SK-N-SH (cell line): Measurements from ENCODE around the gene CCDC198. TPM values are rescaled to one million over a fixed set of nuclear protein-coding genes. Genes with fewer than 3 reads are reported as not detected.

ENCODE experiments used
- CTCF ChIA-PET: fragments of 300-600, 350-600 bp; formaldehyde crosslinking; extraction: SDS; loops from one replicate; lab custom pipeline; 2021; lab: Yijun Ruan, JAX
- POLR2A ChIA-PET: fragments of 350-600 bp; sonication (Branson Sonifier 250); formaldehyde crosslinking; extraction: SDS; loops from one replicate; lab custom pipeline; 2020; ENCODE audit warnings: antibody characterized with exemption, inconsistent platforms; lab: Yijun Ruan, JAX
- DNase-seq: peaks from one replicate; pipeline ENCODE4 v3.0.0; 2012
- H2AFZ ChIP-seq: fragments of 200-600 bp; sonication (generic); 2 replicates; pipeline ENCODE4 v1.8.1; 2016; ENCODE audit warnings: antibody characterized with exemption, mild to moderate bottlenecking, low read depth
- H3F3A ChIP-seq: fragments of 200-600 bp; sonication (generic); replicated peaks from 2 replicates; pipeline ENCODE3; 2016; ENCODE audit warnings: antibody characterized with exemption, mild to moderate bottlenecking; ENCODE audit not compliant: insufficient read depth
- H3K27ac ChIP-seq, 2 experiments: fragments of 200-500 bp in 1 of 2; fragments of 200-600 bp in 1 of 2; sonication (Bioruptor generic) in 1 of 2; sonication (generic), shearing (Covaris generic) in 1 of 2; 2 replicates each; pipeline versions ENCODE4 v1.5.1 to v1.6.1; 2014 to 2016; ENCODE audit warnings: low read depth in 2 of 2, inconsistent platforms in 1 of 2, low read length in 1 of 2, mild to moderate bottlenecking in 1 of 2, mixed read lengths in 1 of 2
- H3K27me3 ChIP-seq: fragments of 200-600 bp; sonication (generic), shearing (Covaris generic); 2 replicates; pipeline ENCODE4 v1.6.1; 2016; ENCODE audit warnings: mixed run types; ENCODE audit not compliant: insufficient read depth
- H3K36me3 ChIP-seq, 2 experiments: fragments of 200-500 bp in 1 of 2; fragments of 200-600 bp in 1 of 2; sonication (Bioruptor generic) in 1 of 2; sonication (generic) in 1 of 2; replicated peaks in 1 of 2; 2 replicates each; pipeline versions ENCODE3 to v1.5.1; 2014 to 2016; ENCODE audit warnings: low read length in 1 of 2, mild to moderate bottlenecking in 1 of 2; ENCODE audit not compliant: insufficient read depth in 2 of 2, control insufficient read depth in 1 of 2
- H3K4me1 ChIP-seq, 2 experiments: fragments of 200-500 bp in 1 of 2; fragments of 200-600 bp in 1 of 2; sonication (Bioruptor generic) in 1 of 2; sonication (generic), shearing (Covaris generic) in 1 of 2; 2 replicates each; pipeline versions ENCODE4 v1.5.1 to v1.6.1; 2014 to 2016; ENCODE audit warnings: low read depth in 1 of 2, low read length in 1 of 2, mixed run types in 1 of 2; ENCODE audit not compliant: insufficient read depth in 2 of 2, control insufficient read depth in 1 of 2
- H3K4me2 ChIP-seq: fragments of 200-600 bp; sonication (generic), shearing (Covaris generic); 2 replicates; pipeline ENCODE4 v1.6.1; 2017; ENCODE audit warnings: mixed run types
- H3K4me3 ChIP-seq, 2 experiments: fragments of 200-500 bp in 1 of 2; fragments of 200-600 bp in 1 of 2; sonication (Bioruptor generic) in 1 of 2; sonication (generic), shearing (Covaris generic) in 1 of 2; 2 replicates each; pipeline versions ENCODE4 v1.5.1 to v1.8.1; 2014 to 2016; ENCODE audit warnings: low read depth in 2 of 2, inconsistent platforms in 1 of 2, low read length in 1 of 2, mild to moderate bottlenecking in 1 of 2, mixed read lengths in 1 of 2, moderate library complexity in 1 of 2
- H3K79me2 ChIP-seq: fragments of 200-600 bp; sonication (generic); 2 replicates; pipeline ENCODE4 v1.8.1; 2017; ENCODE audit warnings: mild to moderate bottlenecking; ENCODE audit not compliant: insufficient read depth
- H3K9ac ChIP-seq: fragments of 200-600 bp; sonication (generic); 2 replicates; pipeline ENCODE4 v1.6.1; 2017; ENCODE audit warnings: mixed run types
- H3K9me2 ChIP-seq: fragments of 200-600 bp; sonication (generic); 2 replicates; pipeline ENCODE4 v1.6.1; 2017; ENCODE audit warnings: mixed run types
- H3K9me3 ChIP-seq: fragments of 200-600 bp; sonication (generic); 2 replicates; pipeline ENCODE4 v1.6.1; 2017; ENCODE audit warnings: mixed run types, mild to moderate bottlenecking, moderate library complexity
- H4K20me1 ChIP-seq: fragments of 200-600 bp; sonication (generic); 2 replicates; pipeline ENCODE4 v1.6.1; 2017; ENCODE audit warnings: mild to moderate bottlenecking, mixed run types; ENCODE audit not compliant: insufficient read depth
- CHD2 ChIP-seq: fragments of 150-350 bp; IDR thresholded peaks from 2 replicates; pipeline ENCODE4 v1.6.1; 2018; ENCODE audit warnings: low read length; ENCODE audit not compliant: partially characterized antibody
- EZH2phosphoT487 ChIP-seq: fragments of 200-600 bp; sonication (generic); IDR thresholded peaks from 2 replicates; pipeline ENCODE4 v1.6.1; 2017; ENCODE audit warnings: low read depth, mixed run types, mild to moderate bottlenecking, antibody characterized with exemption, moderate library complexity, borderline replicate concordance
- FOSL2 ChIP-seq: IDR thresholded peaks from 2 replicates; pipeline ENCODE4 v1.4.0; 2012; ENCODE audit warnings: low read depth, mild to moderate bottlenecking, moderate library complexity, borderline replicate concordance
- GABPA ChIP-seq: IDR thresholded peaks from 2 replicates; pipeline ENCODE4 v1.4.0; 2012; ENCODE audit warnings: low read depth, mild to moderate bottlenecking
- GATA2 ChIP-seq: sonication (generic); formaldehyde crosslinking; IDR thresholded peaks from 2 replicates; pipeline ENCODE4 v1.5.0; 2020; ENCODE audit warnings: mild to moderate bottlenecking, missing genetic modification reagents
- JUND ChIP-seq: IDR thresholded peaks from 2 replicates; pipeline ENCODE4 v1.4.0; 2012
- MXI1 ChIP-seq: IDR thresholded peaks from 2 replicates; pipeline ENCODE4 v1.6.1; 2012; ENCODE audit warnings: mild to moderate bottlenecking, low read depth, low read length, improper control_type of control experiment
- NFIC ChIP-seq: IDR thresholded peaks from 2 replicates; pipeline ENCODE4 v1.4.0; 2012; ENCODE audit warnings: borderline replicate concordance
- SIN3A ChIP-seq: IDR thresholded peaks from 2 replicates; pipeline ENCODE4 v1.6.1; 2012; ENCODE audit warnings: low read depth, mild to moderate bottlenecking, low read length, moderate library complexity, borderline replicate concordance
- TCF12 ChIP-seq: IDR thresholded peaks from 2 replicates; pipeline ENCODE4 v1.4.0; 2012
- WGBS: methylation state at CpG from one replicate; pipeline ENCODE4 v1.1.6; 2017; ENCODE audit warnings: low lambda C conversion rate; 5-methylcytosine and 5-hydroxymethylcytosine counted together
- polyA plus RNA-seq, 3 experiments: library from polyadenylated mRNA; depleted of rRNA; stranded (reverse); fragments of >200 nt; gene quantifications; 2 replicates each; pipeline ENCODE4 v1.2.3, GENCODE V29; 2012
- TF ChIP-seq, protein P1 (sequence below): fragments of 200-600 bp; sonication (generic); IDR thresholded peaks from 2 replicates; pipeline ENCODE4 v1.6.1; 2017; ENCODE audit warnings: antibody characterized with exemption, mild to moderate bottlenecking, moderate library complexity
- TF ChIP-seq, protein P2 (sequence below): fragments of 150-350 bp; IDR thresholded peaks from 2 replicates; pipeline ENCODE4 v1.6.1; 2017; ENCODE audit warnings: antibody characterized with exemption, low read length, low read depth, borderline replicate concordance
- TF ChIP-seq, protein P3 (sequence below): IDR thresholded peaks from 2 replicates; pipeline ENCODE4 v1.4.0; 2012; ENCODE audit warnings: low read depth, borderline replicate concordance

Gene CCDC198
- polyA plus RNA-seq, 1 of the 3 experiments (the other 2 are of a cell fraction), result not detected

DNA sequence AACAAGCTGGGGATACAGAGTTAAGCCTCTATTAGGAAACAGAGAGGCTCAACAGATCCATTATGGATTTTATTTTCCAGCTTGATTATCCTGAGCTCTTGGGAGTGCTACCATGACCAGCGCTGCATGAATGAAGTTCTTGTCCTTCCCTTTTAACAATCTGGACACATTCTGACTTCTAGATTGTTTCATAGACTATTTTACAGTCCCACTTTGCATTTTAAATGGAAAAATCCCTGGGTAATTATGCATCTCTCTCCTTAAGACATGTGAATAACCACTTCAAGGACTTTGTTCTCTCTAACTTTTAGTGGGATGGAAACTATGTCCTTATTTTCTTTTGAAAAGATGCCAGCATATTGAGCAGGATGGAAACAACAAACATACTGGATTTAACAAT, 2.0 kb downstream of the CCDC198 start:
- H3K4me2 ChIP-seq, result no peak overlapping the region
- WGBS, result 15% methylated on average over 1 of the region's 1 CpG
- CTCF ChIA-PET, result interaction anchor here (1.4 kb wide), 2 partner anchors 12 to 580 kb away, joined by 3 to 5 read pairs; no protein-coding TSS in a partner anchor

DNA sequence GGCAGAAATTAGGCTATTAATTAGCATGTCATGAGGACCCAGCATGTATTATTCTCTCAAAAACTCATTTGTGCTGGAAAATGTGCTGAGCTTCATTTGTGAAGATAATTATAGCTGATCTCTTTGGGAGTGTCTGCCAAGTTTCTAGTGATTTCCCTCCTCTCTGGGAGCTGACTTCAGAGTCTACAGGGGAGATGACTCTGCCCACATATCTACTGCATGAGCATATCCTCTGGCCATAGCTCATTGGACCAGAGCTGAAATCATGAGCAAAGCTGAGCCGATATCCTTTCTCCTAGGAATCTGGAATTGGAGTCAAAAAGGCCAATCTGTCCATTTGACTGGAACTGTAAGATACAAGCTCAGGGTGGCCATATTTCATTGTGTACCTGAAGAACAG, 5.9 kb downstream of the CCDC198 start:
- WGBS, result 7% methylated on average over 1 of the region's 1 CpG
- no peak for DNase-seq
- Histone ChIP-seq H3K9me3 (no peaks in the 10 kb centered on the region), H3K4me1 (no peaks in the 10 kb centered on the region), H3K4me3 (no peak overlapping the region), H3K4me2 (no peak overlapping the region), H3F3A (no peaks in the 10 kb centered on the region), H3K9me2 (no peaks in the 10 kb centered on the region), H3K27ac (no peak overlapping the region), H4K20me1 (no peaks in the 10 kb centered on the region), H3K9ac (no peak overlapping the region), H3K27me3 (peaks cover 5% of the 10 kb centered on the region; the same call in 1 of the 2 replicates), H3K79me2 (no peaks in the 10 kb centered on the region), H2AFZ (no peak overlapping the region), H3K36me3 (no peaks in the 10 kb centered on the region)
- TF ChIP-seq FOSL2 (no peak), GABPA (no peak), GATA2 (CRISPR knock-in tag) (no peak), SIN3A (no peak), TCF12 (no peak), EZH2phosphoT487 (no peak)
- TF ChIP-seq, protein P1, sequence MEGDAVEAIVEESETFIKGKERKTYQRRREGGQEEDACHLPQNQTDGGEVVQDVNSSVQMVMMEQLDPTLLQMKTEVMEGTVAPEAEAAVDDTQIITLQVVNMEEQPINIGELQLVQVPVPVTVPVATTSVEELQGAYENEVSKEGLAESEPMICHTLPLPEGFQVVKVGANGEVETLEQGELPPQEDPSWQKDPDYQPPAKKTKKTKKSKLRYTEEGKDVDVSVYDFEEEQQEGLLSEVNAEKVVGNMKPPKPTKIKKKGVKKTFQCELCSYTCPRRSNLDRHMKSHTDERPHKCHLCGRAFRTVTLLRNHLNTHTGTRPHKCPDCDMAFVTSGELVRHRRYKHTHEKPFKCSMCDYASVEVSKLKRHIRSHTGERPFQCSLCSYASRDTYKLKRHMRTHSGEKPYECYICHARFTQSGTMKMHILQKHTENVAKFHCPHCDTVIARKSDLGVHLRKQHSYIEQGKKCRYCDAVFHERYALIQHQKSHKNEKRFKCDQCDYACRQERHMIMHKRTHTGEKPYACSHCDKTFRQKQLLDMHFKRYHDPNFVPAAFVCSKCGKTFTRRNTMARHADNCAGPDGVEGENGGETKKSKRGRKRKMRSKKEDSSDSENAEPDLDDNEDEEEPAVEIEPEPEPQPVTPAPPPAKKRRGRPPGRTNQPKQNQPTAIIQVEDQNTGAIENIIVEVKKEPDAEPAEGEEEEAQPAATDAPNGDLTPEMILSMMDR, result no peak
- TF ChIP-seq, protein P2, sequence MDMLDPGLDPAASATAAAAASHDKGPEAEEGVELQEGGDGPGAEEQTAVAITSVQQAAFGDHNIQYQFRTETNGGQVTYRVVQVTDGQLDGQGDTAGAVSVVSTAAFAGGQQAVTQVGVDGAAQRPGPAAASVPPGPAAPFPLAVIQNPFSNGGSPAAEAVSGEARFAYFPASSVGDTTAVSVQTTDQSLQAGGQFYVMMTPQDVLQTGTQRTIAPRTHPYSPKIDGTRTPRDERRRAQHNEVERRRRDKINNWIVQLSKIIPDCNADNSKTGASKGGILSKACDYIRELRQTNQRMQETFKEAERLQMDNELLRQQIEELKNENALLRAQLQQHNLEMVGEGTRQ, result no peak
- ChIA-PET POLR2A (no interaction called here), CTCF (interaction anchor here (0.7 to 1.3 kb wide), 4 partner anchors 10 to 585 kb away, joined by 3 to 5 read pairs (median 4); no protein-coding TSS in a partner anchor)

More for the DNA sequence above, 2.0 kb downstream of the CCDC198 start:
- Histone ChIP-seq H3K4me3 (no peak overlapping the region), H3K27ac (no peak overlapping the region), H3K27me3 (no peaks in the 10 kb centered on the region), H3K36me3 (no peaks in the 10 kb centered on the region), H3F3A (no peaks in the 10 kb centered on the region), H3K4me1 (no peaks in the 10 kb centered on the region; a peak in 1 of 4 replicates), H3K9me2 (no peaks in the 10 kb centered on the region), H3K79me2 (no peaks in the 10 kb centered on the region), H2AFZ (no peak overlapping the region), H4K20me1 (no peaks in the 10 kb centered on the region), H3K9me3 (no peaks in the 10 kb centered on the region), H3K9ac (no peak overlapping the region)
- no peak for DNase-seq
- TF ChIP-seq SIN3A (no peak), NFIC (no peak), CHD2 (no peak), JUND (no peak), MXI1 (no peak)
- TF ChIP-seq, protein P3, sequence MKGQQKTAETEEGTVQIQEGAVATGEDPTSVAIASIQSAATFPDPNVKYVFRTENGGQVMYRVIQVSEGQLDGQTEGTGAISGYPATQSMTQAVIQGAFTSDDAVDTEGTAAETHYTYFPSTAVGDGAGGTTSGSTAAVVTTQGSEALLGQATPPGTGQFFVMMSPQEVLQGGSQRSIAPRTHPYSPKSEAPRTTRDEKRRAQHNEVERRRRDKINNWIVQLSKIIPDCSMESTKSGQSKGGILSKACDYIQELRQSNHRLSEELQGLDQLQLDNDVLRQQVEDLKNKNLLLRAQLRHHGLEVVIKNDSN, result no peak
- POLR2A ChIA-PET, result no interaction called here
